WTC11 (cell line): ENCODE measurements around the gene CNPY4.

Experiments
- TF ChIP-seq, protein P1 (sequence below): fragments of 250-450 bp; sonication (Bioruptor Pico); IDR thresholded peaks from 2 replicates; pipeline ENCODE4 v1.9.0; 2021; ENCODE audit warnings: mild to moderate bottlenecking
- TF ChIP-seq, protein P2 (sequence below): fragments of 200-600 bp; IDR thresholded peaks from 2 replicates; pipeline ENCODE4 v1.8.0; 2022; ENCODE audit warnings: antibody characterized with exemption
- TF ChIP-seq, protein P3 (sequence below): sonication (generic); formaldehyde crosslinking; conservative IDR thresholded peaks from 2 replicates; pipeline ENCODE4 v1.8.1; 2022; ENCODE audit warnings: mild to moderate bottlenecking, missing genetic modification reagents
- TF ChIP-seq, protein P4 (sequence below): sonication (generic); formaldehyde crosslinking; IDR thresholded peaks from 2 replicates; pipeline ENCODE4 v1.8.1; 2023; ENCODE audit warnings: mild to moderate bottlenecking, missing genetic modification reagents
- TF ChIP-seq, protein P5 (sequence below): sonication (generic); formaldehyde crosslinking; IDR thresholded peaks from 2 replicates; pipeline ENCODE4 v1.8.1; 2022; ENCODE audit warnings: low read depth, missing genetic modification reagents, borderline replicate concordance
- TF ChIP-seq, protein P6 (sequence below): sonication (generic); formaldehyde crosslinking; IDR thresholded peaks from 2 replicates; pipeline ENCODE4 v1.8.1; 2023; ENCODE audit warnings: mild to moderate bottlenecking, moderate library complexity, missing genetic modification reagents
- TF ChIP-seq, protein P7 (sequence below): sonication (generic); formaldehyde crosslinking; IDR thresholded peaks from 2 replicates; pipeline ENCODE4 v1.8.1; 2023; ENCODE audit warnings: mild to moderate bottlenecking, missing genetic modification reagents, moderate library complexity

DNA sequence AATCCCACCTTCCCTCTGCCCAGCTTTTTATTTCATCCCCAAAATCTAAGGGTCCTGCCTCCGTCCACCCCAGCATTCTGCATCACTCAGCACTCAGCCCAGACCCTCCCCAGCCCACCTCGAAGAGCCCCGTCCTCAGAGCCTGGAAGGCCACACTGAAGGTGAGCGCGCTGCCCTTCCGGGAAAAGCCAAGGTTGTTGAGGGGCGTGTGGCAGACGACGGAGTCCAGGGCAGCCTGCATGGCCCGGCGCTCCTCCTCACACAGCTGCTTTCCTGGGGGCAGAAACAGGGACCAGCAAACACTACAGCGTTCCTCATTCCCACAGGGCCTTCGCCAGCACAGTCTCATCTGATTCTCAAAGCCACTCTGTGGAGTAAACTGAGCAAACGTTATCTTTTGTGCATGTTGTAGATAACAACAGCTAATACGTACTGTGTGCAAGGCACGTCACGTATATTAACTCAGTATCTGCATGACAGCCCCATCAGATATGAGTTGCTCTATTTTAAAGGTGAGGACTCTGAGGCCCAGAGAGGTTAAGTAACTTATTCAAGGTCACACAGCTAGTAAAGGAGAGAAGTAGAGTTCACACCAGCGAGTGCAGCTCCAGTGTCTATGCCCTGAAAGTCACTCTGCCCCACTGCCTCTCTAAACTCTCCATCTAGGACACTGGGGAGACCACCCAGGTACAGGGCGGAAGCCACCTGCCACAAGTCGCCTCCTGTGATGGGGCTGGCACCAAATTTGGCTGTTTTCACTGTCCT, 36.3 kb downstream of the CNPY4 start:
- TF ChIP-seq, protein P1, sequence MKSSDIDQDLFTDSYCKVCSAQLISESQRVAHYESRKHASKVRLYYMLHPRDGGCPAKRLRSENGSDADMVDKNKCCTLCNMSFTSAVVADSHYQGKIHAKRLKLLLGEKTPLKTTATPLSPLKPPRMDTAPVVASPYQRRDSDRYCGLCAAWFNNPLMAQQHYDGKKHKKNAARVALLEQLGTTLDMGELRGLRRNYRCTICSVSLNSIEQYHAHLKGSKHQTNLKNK (CRISPR knock-in tag) = no peak
- TF ChIP-seq, protein P2, sequence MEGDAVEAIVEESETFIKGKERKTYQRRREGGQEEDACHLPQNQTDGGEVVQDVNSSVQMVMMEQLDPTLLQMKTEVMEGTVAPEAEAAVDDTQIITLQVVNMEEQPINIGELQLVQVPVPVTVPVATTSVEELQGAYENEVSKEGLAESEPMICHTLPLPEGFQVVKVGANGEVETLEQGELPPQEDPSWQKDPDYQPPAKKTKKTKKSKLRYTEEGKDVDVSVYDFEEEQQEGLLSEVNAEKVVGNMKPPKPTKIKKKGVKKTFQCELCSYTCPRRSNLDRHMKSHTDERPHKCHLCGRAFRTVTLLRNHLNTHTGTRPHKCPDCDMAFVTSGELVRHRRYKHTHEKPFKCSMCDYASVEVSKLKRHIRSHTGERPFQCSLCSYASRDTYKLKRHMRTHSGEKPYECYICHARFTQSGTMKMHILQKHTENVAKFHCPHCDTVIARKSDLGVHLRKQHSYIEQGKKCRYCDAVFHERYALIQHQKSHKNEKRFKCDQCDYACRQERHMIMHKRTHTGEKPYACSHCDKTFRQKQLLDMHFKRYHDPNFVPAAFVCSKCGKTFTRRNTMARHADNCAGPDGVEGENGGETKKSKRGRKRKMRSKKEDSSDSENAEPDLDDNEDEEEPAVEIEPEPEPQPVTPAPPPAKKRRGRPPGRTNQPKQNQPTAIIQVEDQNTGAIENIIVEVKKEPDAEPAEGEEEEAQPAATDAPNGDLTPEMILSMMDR = no peak
- TF ChIP-seq, protein P3, sequence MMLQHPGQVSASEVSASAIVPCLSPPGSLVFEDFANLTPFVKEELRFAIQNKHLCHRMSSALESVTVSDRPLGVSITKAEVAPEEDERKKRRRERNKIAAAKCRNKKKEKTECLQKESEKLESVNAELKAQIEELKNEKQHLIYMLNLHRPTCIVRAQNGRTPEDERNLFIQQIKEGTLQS (CRISPR knock-in tag) = no peak
- TF ChIP-seq, protein P4, sequence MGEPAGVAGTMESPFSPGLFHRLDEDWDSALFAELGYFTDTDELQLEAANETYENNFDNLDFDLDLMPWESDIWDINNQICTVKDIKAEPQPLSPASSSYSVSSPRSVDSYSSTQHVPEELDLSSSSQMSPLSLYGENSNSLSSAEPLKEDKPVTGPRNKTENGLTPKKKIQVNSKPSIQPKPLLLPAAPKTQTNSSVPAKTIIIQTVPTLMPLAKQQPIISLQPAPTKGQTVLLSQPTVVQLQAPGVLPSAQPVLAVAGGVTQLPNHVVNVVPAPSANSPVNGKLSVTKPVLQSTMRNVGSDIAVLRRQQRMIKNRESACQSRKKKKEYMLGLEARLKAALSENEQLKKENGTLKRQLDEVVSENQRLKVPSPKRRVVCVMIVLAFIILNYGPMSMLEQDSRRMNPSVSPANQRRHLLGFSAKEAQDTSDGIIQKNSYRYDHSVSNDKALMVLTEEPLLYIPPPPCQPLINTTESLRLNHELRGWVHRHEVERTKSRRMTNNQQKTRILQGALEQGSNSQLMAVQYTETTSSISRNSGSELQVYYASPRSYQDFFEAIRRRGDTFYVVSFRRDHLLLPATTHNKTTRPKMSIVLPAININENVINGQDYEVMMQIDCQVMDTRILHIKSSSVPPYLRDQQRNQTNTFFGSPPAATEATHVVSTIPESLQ (CRISPR knock-in tag) = no peak
- TF ChIP-seq, protein P5, sequence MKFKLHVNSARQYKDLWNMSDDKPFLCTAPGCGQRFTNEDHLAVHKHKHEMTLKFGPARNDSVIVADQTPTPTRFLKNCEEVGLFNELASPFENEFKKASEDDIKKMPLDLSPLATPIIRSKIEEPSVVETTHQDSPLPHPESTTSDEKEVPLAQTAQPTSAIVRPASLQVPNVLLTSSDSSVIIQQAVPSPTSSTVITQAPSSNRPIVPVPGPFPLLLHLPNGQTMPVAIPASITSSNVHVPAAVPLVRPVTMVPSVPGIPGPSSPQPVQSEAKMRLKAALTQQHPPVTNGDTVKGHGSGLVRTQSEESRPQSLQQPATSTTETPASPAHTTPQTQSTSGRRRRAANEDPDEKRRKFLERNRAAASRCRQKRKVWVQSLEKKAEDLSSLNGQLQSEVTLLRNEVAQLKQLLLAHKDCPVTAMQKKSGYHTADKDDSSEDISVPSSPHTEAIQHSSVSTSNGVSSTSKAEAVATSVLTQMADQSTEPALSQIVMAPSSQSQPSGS (CRISPR knock-in tag) = no peak
- TF ChIP-seq, protein P6, sequence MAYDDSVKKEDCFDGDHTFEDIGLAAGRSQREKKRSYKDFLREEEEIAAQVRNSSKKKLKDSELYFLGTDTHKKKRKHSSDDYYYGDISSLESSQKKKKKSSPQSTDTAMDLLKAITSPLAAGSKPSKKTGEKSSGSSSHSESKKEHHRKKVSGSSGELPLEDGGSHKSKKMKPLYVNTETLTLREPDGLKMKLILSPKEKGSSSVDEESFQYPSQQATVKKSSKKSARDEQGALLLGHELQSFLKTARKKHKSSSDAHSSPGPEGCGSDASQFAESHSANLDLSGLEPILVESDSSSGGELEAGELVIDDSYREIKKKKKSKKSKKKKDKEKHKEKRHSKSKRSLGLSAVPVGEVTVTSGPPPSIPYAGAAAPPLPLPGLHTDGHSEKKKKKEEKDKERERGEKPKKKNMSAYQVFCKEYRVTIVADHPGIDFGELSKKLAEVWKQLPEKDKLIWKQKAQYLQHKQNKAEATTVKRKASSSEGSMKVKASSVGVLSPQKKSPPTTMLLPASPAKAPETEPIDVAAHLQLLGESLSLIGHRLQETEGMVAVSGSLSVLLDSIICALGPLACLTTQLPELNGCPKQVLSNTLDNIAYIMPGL (CRISPR knock-in tag) = no peak
- TF ChIP-seq, protein P7, sequence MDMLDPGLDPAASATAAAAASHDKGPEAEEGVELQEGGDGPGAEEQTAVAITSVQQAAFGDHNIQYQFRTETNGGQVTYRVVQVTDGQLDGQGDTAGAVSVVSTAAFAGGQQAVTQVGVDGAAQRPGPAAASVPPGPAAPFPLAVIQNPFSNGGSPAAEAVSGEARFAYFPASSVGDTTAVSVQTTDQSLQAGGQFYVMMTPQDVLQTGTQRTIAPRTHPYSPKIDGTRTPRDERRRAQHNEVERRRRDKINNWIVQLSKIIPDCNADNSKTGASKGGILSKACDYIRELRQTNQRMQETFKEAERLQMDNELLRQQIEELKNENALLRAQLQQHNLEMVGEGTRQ (CRISPR knock-in tag) = no peak
